AG04450 (cell line): ENCODE results near the gene C2CD4C. TPM values are rescaled to one million over a fixed set of nuclear protein-coding genes. Genes with fewer than 3 reads are reported as not detected.
"Not testable (repeated sequence)": the region's sequence is repeated elsewhere in the genome, so short reads cannot be mapped to it uniquely, and the experiment has no call there.

Experiments
- CTCF ChIA-PET: fragments of 300-600, 350-600 bp; formaldehyde crosslinking; extraction: SDS; loops from one replicate; lab custom pipeline; 2022; ENCODE audit warnings: antibody characterized with exemption, inconsistent platforms; lab: Charles Lee
- POLR2A ChIA-PET: fragments of 350-600 bp; formaldehyde crosslinking; extraction: SDS; loops from one replicate; lab custom pipeline; 2021; ENCODE audit warnings: antibody characterized with exemption, inconsistent platforms; lab: Yijun Ruan, JAX
- DNase-seq: peaks from one replicate; pipeline ENCODE4 v3.0.0-alpha.2; 2011; ENCODE audit warnings: low read depth, low spot score
- H3K27ac ChIP-seq: one replicate; pipeline ENCODE4 v1.5.1; 2012; ENCODE audit warnings: low read depth, low read length, control low read depth
- H3K27me3 ChIP-seq: one replicate; pipeline ENCODE4 v1.6.0; 2012; ENCODE audit warnings: low read length; ENCODE audit not compliant: control insufficient read depth, insufficient read depth
- H3K4me3 ChIP-seq: 2 replicates; pipeline ENCODE4 v1.5.1; 2011; ENCODE audit warnings: mild to moderate bottlenecking, low read depth, low read length, control low read depth
- H3K9me3 ChIP-seq: 2 replicates; pipeline ENCODE4 v1.5.1; 2012; ENCODE audit warnings: low read length; ENCODE audit not compliant: control insufficient read depth, insufficient read depth
- polyA plus RNA-seq: library from polyadenylated mRNA; depleted of rRNA; stranded (reverse); fragments of >200 nt; gene quantifications from 2 replicates; pipeline ENCODE4 v1.2.3, GENCODE V29; 2011
- TF ChIP-seq, protein P1 (sequence below): IDR thresholded peaks from 2 replicates; pipeline ENCODE4 v1.5.1; 2011; ENCODE audit warnings: low read depth, low read length, control low read depth, inconsistent platforms

C2CD4C gene
- polyA plus RNA-seq, 1 experiment, result 0.05 TPM

- Histone ChIP-seq H3K27ac (no peak overlapping the region), H3K4me3 (no peak overlapping the region), H3K27me3 (no peaks in the 10 kb centered on the region), H3K9me3 (peaks cover 45% of the 10 kb centered on the region)
- no peak for DNase-seq
- CTCF ChIA-PET, result no interaction called here
- POLR2A ChIA-PET, result no interaction called here
- TF ChIP-seq, protein P1, sequence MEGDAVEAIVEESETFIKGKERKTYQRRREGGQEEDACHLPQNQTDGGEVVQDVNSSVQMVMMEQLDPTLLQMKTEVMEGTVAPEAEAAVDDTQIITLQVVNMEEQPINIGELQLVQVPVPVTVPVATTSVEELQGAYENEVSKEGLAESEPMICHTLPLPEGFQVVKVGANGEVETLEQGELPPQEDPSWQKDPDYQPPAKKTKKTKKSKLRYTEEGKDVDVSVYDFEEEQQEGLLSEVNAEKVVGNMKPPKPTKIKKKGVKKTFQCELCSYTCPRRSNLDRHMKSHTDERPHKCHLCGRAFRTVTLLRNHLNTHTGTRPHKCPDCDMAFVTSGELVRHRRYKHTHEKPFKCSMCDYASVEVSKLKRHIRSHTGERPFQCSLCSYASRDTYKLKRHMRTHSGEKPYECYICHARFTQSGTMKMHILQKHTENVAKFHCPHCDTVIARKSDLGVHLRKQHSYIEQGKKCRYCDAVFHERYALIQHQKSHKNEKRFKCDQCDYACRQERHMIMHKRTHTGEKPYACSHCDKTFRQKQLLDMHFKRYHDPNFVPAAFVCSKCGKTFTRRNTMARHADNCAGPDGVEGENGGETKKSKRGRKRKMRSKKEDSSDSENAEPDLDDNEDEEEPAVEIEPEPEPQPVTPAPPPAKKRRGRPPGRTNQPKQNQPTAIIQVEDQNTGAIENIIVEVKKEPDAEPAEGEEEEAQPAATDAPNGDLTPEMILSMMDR, result no peak
These were observed 16.1 kb upstream of the C2CD4C start for GRCh38 chr19:425056-425455.

GRCh38 chr19:424546-424945, 15.6 kb upstream of the C2CD4C start:
- ChIA-PET CTCF (no interaction called here), POLR2A (no interaction called here)
- no peak for DNase-seq
- H3K27me3 ChIP-seq, result no peaks in the 10 kb centered on the region
- TF ChIP-seq, protein P1, result no peak
- no peak overlapping the region for H3K27ac ChIP-seq
- peaks cover 45% of the 10 kb centered on the region for H3K9me3 ChIP-seq
- no peak overlapping the region for H3K4me3 ChIP-seq

GRCh38 chr19:423691-424466, 14.9 kb upstream of the C2CD4C start:
- ChIA-PET CTCF (interaction anchor here (1.1 kb wide), 1 partner anchor 82 kb away, joined by 3 read pairs; no protein-coding TSS in a partner anchor), POLR2A (interaction anchor here (0.5 kb wide), 1 partner anchor 95 kb away, joined by 5 read pairs; no protein-coding TSS in a partner anchor)
- H3K27me3 ChIP-seq, result no peaks in the 10 kb centered on the region
- H3K27ac ChIP-seq, result no peak overlapping the region
- no peak for DNase-seq
- TF ChIP-seq, protein P1, result no peak
- H3K4me3 ChIP-seq, result no peak overlapping the region
- peaks cover 50% of the 10 kb centered on the region for H3K9me3 ChIP-seq

GRCh38 chr19:422917-423226, 13.9 kb upstream of the C2CD4C start:
- peaks cover 47% of the 10 kb centered on the region for H3K9me3 ChIP-seq
- POLR2A ChIA-PET, H3K4me3 ChIP-seq, H3K27ac ChIP-seq, DNase-seq, H3K27me3 ChIP-seq: not testable (repeated sequence)
- CTCF ChIA-PET, result interaction anchor here (1.1 kb wide), 1 partner anchor 83 kb away, joined by 3 read pairs; no protein-coding TSS in a partner anchor

GRCh38 chr19:422213-422916, 13.4 kb upstream of the C2CD4C start:
- Histone ChIP-seq H3K27ac (no peak overlapping the region), H3K4me3 (no peak overlapping the region), H3K27me3 (no peaks in the 10 kb centered on the region), H3K9me3 (peaks cover 44% of the 10 kb centered on the region)
- no peak for DNase-seq
- ChIA-PET POLR2A (interaction anchor here (0.6 kb wide), 1 partner anchor 76 kb away, joined by 3 read pairs; no protein-coding TSS in a partner anchor), CTCF (no interaction called here)
- TF ChIP-seq, protein P1, result no peak
